Vagina (tissue), 2 donors: ENCODE results near the gene KCNH1.

Experiments used
- POLR2AphosphoS5 ChIP-seq, 2 donors: sonication (generic); formaldehyde crosslinking; IDR thresholded peaks; one replicate each; pipeline ENCODE4 v1.9.0; 2017; ENCODE audit warnings: antibody characterized with exemption in 2 of 2, mild to moderate bottlenecking in 2 of 2, low read depth in 1 of 2; ENCODE audit not compliant: insufficient read depth in 1 of 2
- TF ChIP-seq, protein P1 (sequence below), 3 experiments: fragments of 450-650 bp in 2 of 3; fragments of 200-600 bp in 1 of 3; sonication (generic) in 1 of 3; IDR thresholded peaks; one replicate each; pipeline ENCODE4 v1.5.1; 2017 to 2019; ENCODE audit warnings: antibody characterized with exemption in 3 of 3, mild to moderate bottlenecking in 2 of 3, moderate library complexity in 2 of 3

DNA sequence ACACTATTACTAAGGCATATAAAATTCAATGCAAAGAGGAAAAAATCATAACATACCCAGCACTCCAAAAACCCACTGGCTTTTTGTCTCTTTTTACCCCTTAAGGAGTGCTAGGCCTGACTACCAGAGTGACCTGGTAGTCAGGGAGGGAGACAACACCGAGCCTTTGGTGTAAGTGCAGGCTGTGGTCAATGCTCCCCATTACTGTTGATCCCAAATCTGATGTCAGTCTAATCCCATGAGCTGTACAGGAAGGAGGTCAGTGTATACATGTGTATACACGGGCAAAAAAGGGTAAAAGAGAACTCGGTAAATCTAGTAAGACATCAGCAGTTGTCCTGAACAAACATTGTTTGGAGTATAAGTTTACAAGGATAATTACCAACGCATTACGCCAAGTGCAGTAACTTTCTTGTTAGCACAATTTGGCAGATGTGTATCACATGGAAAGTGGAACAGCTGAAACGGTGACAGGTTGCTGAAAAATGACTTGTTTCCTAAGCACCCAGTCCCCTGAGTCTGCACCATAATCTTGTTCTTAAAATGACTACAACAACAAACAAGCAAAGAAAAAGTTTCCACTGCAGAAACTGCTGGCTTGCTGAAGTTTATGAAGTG is 217.9 kb downstream of the KCNH1 start:
- TF ChIP-seq, protein P1, sequence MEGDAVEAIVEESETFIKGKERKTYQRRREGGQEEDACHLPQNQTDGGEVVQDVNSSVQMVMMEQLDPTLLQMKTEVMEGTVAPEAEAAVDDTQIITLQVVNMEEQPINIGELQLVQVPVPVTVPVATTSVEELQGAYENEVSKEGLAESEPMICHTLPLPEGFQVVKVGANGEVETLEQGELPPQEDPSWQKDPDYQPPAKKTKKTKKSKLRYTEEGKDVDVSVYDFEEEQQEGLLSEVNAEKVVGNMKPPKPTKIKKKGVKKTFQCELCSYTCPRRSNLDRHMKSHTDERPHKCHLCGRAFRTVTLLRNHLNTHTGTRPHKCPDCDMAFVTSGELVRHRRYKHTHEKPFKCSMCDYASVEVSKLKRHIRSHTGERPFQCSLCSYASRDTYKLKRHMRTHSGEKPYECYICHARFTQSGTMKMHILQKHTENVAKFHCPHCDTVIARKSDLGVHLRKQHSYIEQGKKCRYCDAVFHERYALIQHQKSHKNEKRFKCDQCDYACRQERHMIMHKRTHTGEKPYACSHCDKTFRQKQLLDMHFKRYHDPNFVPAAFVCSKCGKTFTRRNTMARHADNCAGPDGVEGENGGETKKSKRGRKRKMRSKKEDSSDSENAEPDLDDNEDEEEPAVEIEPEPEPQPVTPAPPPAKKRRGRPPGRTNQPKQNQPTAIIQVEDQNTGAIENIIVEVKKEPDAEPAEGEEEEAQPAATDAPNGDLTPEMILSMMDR (IDR thresholded peaks at IDR 0.05): no peak
- TF ChIP-seq POLR2AphosphoS5 (IDR thresholded peaks at IDR 0.05; ENCODE audit: insufficient read depth in 1 of 2, low read depth in 1 of 2): no peak
